ENCODE data around the gene PPARG.
"Not testable (repeated sequence)": the region's sequence is repeated elsewhere in the genome, so short reads cannot be mapped to it uniquely, and the experiment has no call there.

Gene PPARG

DNA sequence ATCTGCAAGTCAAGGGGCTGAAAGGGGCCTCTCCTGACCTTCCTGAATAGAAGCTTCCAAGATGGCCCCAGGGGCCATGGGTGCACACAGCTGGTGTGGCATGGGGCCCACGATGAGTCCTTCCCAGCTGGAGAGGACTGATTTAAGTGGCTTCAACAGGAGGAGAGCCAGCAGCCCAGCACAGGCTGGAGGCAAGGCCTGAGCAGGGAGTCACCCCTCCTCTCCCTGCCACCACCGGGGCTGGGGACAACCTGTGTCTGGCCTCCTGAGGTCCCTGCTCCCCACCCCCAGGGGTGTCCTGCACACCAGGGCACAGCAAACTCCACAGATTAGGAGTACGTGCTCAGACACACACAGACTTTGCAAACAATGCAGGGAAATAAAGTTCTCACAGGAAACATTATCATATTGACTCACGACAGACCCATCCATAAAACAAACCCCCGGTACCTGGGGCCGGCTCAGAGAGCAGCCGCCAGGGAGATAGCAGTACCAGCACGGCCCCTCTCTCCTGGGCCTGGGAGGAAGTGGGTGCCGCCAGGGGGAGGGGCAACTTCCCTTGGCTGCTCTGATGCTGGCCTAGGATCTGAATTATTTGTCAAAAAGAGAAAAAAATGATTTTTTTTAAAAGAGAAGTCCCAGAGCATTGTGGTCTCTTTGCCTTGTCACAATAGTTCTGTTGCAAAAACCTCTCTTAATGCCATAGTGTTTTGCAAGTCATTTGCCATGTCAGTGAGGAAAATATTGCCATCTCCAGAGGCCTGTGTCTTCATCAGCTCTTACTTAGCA lies 173.5 kb downstream of the PPARG start:
- DNase-seq (ENCODE audit: low read depth): no peak

DNA sequence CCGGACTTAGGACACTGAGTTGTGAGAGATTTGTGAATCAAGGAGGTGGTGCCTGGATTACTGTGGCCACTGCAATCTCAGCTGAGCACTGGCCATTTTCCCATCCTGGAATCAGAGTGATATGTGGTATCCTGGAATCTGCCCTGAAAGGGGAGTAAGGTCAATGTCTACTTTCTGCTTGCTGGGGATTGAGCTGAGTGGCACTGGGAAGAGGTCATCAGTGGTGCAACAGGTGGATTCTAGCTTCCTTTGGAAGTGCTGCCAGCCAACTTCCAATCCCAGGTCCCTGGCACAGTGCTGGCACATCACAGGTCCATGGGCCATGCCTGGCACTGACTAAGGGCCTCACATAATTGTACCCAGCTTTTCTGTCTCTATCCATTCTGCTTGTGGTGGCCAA lies 174.8 kb downstream of the PPARG start:
- DNase-seq (ENCODE audit: low read depth): no peak

DNA sequence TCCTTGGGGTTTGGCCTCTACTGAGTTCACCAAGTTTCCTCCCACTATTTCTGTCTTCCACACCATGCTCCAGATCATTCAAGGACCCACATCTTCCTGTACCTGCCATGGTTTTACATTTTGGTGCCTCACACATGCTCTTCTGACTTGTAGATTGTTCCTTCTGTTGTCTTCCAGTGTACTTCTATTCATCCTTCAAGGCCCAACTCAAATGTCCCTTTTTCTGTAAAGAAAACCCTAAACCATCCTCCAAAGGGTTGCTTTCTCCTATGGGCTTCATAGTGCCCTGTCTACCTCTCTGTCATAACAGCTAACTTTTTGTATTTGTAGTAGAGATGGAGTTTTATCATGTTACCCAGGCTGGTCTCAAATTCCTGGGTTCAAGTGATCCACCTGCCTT lies 175.3 kb downstream of the PPARG start:
- no peak for DNase-seq (ENCODE audit: low read depth)

DNA sequence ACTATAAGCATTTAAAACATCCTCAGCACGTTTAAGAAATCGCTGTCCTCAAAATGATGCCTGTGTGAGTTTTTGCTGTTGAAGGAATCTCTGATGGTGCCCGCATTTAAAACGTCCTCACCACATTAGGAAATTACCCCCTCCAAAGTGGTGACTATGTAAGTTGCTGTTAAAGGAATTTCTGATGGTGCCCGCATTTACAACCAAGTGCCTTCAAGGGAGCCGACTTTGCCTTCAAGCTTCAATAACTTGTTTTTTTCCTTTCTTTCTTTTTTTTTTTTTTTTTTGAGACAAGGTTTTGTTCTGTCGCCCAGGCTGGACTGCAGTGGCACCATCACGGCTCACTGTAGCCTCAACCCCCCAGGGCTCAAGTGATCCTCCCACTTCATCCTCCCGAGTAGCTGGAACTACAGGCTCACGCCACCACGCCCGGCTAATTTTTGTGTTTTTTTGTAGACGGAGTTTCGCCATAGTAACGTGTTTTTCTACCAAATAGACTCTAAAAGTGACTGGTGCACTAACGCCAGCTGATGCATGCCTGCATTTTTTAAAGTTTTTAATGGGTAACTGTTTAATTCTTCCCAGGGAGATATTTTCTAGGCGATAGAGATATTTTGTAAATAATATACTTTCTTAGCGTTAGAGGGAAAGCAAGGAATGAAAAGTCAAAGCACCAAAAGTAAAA lies 176.4 kb downstream of the PPARG start:
- DNase-seq (ENCODE audit: low read depth): no peak

DNA sequence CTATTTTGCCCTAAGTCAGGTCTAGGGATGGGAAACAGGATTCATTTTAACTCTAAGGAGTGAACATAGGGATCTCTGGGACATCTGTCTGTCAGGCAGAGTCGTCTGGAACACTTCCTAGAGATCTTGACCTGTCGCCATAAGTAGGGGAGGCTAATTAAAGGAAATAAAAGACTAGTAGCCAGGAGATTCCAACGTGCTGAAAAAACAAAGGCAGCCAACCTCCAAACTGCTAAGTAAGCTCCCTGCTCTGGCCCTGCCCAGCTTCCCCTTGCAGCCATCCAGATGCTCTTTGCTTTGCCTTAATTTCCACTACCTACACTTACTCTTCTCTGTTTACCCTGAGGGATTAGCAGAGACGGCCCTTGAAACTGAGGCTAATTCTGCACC lies 177.0 kb downstream of the PPARG start:
- DNase-seq (ENCODE audit: low read depth): no peak

DNA sequence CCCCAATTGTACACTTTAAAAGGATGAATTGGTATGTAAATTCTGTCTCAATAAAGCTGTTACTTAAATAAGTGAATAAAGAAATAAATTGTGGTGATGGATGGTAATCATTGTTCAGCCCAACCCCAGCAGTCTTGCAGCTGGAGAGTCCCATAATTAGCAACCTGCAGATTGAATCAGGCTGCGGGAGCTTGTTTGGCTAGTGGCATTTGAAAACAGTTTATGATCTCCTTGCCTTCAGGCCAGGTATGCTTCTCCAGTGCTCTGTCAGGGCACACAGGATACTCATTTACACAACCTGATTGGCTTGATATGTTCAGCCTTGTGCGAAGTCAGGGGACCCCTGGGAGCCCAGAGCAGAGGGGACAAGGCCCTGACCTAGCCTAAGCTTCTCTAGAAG lies 178.9 kb downstream of the PPARG start:
- DNase-seq (ENCODE audit: low read depth): no peak

DNA sequence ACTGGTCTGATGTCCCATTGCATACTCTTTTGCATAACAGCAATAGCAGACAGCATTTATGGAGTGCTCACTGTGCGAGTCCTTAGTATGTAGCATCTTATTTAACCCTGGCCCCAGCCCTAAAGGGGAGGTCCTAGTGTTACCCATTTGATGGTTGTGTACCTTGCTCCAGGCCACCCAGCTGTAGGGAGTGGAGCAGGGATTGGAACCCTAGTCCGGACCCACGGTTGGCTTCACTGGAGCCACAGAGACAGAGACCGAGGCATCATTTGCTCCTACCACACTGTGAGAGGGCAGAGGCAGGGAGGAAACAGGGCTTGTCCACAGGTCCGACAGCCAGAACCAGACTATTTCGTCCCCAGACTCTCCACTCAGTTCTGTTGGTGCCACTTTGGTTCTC lies 179.4 kb downstream of the PPARG start:
- DNase-seq (ENCODE audit: low read depth): no peak

DNA sequence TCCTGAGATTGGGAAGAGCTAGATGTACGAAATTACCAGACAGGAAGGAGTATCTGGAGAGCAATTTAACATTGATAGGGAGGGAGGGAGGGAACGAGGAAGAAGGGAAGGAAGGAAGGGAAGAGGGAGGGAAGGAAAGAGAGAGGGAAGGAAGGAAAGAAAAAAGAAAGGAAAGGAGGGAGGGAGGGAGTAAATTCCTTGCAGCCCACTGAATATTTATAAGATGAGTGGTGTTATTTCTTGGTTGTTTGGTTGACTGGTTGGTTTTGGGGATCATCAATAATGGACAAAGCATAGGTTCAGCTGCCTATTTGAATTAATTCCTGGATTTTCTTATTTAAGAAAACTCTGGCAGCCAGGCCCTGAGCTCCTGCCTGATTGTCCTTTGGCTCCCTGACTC lies 179.9 kb downstream of the PPARG start:
- DNase-seq (ENCODE audit: low read depth): no peak

DNA sequence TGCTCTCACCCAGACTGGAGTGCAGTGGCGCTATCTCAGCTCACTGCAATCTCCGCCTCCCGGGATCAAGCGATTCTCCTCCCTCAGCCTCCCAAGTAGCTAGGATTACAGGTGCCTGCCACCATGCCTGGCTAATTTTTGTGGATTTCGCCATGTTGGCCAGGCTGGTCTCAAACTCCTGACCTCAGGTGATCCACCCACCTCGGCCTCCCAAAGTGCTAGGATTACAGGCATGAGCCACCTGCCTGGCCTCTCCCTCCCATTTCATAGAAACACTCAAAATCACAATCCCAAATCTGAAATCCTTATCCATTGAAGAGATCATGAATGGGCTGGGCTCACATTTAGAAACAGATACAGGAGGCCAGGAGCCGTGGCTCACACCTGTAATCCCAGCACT lies 180.4 kb downstream of the PPARG start:
- not testable (repeated sequence) for DNase-seq (ENCODE audit: low read depth)

DNA sequence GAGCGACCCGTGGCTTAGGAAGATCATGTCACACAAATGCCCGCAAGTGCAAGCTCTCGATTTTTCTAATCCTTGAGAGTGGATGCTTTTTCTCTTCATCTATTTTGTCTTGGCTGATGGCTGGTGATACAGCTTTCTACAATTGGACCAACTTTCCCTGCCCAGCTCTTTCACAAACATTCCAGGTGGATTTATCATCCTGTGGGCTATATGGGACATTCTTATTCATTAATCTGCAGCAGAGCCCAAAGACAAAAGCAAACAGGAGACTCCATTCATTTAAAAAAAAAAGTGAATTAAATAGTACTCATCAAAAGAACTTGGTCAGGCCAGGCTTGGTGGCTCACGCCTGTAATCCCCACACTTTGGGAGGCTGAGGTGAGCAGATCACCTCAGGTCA lies 181.2 kb downstream of the PPARG start:
- no peak for DNase-seq (ENCODE audit: low read depth)

DNA sequence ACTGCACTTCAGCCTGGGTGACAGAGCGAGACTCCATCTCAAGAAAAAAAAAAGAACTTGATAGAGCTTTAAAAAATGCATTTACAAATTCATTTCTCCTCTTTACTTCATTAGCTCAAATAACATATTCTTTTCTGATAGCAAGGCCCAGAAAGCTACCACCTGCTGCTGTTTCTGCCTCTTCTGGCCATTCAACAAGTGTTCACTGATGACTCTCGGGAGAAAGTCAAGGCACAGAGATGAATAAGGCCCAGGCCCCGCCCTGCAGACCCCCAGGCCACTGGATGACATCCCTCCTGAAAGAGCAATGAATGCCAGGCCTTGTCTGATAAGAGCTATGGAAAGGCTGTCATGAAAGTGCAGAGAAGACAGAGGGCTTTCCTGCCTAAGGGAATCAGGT lies 181.8 kb downstream of the PPARG start:
- no peak for DNase-seq (ENCODE audit: low read depth)

DNA sequence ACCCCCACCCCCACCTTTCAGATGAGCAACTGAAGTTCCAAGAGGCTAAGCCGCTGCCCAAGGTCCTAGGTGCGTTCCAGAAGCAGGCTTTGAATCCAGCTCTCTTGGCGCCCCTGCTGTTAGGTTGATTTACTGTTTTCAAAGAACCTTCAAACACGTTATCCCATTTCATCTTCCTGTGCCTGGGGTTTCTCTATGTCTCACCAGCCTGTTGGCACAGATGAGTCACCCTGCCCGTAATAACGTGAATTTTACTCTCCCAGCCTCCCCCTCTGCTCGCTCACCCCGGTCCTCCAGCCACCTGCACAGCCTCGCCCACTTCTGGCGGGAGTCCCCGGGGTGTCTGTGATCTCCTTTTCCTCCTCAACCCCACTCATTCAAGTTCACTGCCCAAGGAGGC lies 182.4 kb downstream of the PPARG start:
- DNase-seq (ENCODE audit: low read depth): no peak

DNA sequence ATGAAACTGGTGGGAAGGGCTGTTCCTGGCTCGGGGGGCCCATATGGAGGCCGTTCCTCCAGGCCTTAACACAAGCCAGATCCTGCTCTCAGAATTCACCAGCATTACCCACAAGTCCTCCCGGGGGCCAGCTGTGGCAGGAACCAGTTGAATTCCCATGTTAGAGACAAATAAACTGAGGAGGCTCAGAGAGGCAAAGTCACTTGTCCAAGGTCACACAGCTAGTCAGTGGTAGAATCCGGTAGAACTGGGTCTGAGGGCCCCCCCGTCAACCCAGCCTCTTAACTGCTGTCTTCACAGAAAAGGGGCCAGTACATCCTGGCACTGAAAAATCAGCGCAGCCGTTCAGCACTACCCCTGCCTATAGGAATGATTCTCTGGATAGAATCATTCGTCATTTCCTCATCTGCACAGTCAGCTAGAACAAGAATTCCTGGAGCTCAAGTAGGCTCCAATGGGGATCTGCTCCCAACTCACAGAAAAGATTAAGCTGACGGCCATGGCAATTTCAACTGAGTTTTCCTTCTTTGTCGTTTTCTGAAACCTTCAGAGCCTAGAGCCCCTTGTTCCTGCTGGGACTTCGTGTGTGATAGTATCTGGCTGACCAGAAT lies 183.2 kb downstream of the PPARG start:
- DNase-seq (ENCODE audit: low read depth): no peak

DNA sequence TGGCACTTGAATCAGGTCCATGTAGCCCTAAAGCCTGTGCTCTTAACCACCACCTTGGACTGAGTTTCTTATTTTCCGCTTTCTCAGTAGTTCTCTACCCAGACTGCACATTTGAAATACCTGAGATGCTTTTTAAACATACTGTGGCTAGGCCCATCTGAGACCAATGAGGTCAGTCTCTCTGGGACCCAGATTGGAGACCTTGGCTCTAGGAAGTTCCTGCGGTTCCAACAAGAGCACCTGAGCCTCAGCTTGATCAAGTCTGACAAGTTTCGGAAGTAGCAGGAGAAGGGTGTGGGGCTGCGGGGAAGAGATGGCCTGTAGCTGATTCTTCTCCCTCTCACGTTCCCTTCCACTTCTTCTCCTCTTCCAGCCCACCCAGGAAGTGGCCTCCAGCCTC lies 183.9 kb downstream of the PPARG start:
- no peak for DNase-seq (ENCODE audit: low read depth)

DNA sequence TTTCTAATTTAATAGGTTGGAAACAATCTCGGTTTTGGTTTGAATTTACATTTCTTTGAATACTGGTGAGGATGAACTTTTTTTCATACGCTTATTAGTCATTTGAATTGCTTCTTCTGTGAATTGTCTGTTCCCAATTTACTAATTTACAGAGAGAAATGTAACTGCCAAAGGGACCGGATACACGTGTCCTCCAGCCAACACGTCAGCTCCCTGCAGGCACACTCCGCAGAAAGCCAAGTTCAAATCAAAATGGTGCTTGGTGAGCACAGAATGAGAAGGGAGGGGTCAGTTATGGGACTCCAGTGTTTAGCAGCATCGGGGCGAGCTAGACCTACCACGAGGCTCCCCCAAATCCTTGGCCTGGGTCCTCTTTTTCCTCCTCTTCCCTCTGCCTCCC lies 184.6 kb downstream of the PPARG start:
- no peak for DNase-seq (ENCODE audit: low read depth)

DNA sequence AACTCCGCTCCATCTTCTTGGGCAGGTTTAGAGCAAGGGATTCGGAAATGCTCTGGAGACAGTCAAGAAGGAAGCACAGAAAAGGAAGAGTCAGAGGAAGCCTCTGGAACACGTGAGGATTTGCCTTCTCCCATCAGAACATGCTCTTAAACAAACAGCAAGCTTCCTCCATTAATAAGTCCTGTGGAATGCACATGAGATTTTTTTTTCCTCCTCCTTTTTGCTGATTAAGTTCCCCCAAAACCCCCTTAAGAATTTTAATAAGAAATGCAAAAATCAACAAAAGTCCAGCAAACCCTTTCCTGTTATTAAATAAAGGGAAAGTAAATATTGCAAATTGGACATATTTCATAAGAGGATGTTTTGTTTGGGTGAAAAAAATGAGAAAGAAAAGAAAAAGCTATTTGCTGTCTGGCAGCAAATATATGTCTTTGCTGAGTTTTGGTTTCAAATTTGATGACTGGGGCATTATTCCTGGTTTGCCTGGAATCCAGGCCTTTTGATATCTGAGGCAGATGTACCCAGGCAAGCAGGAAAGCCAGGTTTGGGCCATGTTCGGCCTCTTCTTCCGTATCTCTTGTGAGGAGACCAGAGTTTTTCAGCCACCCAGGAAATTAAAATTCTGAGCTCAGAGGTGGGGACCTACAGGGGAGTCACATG lies 187.5 kb downstream of the PPARG start:
- DNase-seq (ENCODE audit: low read depth): no peak

DNA sequence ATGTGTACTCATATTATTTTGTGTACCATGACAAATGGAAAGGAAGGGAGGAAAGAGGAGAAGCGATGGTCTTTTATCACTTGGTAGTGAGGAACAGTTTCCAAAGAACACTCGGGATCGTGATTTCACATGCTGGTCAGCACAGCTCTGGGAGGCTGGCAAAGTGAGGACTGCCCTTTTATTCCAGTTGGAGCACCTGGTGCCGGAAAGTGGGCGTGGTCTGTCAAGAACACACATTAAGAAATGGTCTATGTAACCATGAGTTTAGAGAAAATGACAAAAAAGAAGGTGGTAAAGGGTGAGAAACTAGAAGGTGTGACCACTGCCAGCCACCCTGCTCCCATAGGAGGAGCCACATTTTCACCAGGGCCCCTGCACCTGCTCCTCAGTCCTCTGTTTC lies 188.4 kb downstream of the PPARG start:
- no peak for DNase-seq (ENCODE audit: low read depth)

DNA sequence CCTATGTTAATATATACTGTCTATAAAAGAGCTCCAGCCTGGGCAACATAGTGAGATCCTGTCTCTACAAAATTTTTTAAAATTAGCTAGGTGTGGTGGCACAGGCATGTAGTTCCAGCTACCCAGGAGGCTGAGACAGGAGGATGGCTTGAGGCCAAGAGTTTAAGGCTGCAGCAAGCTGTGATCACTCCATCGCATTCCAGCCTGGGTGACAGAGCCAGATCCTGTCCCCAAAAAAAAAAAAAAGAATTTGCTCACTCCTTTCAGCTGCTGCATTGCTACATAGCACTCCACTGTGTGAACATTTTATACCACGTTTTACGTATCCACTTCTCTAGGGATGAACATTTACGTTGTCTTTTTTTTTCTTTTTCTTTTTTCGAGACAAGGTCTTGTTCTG lies 189.5 kb downstream of the PPARG start:
- no peak for DNase-seq (ENCODE audit: low read depth)

DNA sequence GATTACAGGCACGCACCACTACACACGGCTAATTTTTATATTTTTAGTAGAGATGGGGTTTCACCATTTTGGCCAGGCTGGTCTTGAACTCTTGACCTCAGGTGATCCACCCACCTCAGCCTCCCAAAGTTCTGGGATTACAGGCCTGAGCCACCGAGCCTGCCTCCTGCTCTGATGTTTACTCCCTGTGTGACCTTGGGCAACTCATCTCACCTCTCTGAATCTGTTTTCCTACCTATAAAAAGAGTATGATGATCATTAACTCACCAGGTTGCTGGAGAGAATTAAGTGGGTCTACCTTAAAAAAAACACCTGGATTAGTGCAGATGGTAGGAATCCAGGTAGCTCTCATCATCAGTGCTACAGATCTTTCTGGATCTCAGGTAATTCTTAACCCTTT lies 190.3 kb downstream of the PPARG start:
- not testable (repeated sequence) for DNase-seq (ENCODE audit: low read depth)

DNA sequence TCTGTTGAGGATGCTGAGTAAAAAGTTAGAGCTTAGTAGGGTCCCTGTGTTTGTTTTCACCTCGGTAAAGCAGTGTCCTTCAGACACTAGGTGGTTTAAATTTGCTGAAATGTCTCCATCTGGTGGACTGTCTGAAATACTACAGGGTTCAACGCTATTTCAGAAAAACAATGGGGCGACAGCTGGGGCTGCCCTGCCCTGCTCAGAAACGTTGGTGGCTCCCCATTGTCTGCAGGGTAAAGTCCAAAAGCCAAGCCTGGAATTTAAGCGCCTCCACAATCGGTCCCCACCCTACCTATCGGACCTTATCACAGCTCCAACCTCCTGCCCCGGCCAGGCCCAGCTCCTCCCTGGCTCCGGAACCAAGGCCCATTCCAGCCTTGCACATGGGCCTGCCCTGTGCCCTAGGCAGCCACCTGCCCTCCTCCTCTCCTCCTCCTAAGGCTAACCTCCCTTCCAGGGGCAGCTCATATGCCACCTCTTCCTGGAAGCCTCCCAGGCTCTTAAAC lies 191.1 kb downstream of the PPARG start:
- no peak for DNase-seq (ENCODE audit: low read depth)

DNA sequence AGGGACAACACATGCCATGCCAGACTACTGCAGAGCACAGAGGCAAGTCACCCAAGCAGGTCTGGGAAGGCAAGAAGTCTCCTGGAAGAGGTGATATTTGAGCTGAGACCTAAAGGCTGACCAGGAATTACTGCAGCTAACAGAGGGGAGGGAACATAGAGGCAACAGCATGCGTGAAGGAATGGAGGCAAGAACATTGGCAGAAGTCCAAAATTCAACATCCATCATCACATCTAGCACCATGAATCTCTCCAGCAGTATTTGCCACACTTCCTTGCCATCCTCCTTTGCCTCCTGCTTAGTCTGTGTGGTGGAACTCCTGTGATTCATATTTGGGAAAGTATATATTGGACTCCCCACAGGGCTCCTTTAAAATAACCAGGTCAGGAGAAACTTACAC lies 194.5 kb downstream of the PPARG start:
- no peak for DNase-seq (ENCODE audit: low read depth)

DNA sequence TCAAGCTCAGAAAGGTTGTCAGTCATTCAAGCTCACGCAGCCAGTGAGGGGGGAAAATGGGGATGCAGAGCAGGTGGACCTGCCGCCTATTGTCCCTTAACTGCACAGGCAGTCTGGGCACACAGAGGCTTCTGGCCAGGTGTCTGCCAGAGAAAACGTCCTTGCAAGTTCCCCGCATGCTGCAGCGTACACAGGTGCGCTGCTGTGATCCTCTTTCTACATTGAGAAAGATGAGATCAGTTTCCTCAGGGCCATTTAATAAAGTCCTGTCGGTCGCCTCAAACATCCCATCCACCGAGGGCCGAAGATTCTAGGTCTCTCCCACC lies 195.0 kb downstream of the PPARG start:
- no peak for DNase-seq (ENCODE audit: low read depth)
